ENCODE measurements around the gene SCMH1.

- TF ChIP-seq CTCF (IDR thresholded peaks at IDR 0.05; ENCODE audit: low read depth, low read length, poor library complexity, severe bottlenecking) (no peak), EZH2phosphoT487 (IDR thresholded peaks at IDR 0.05; ENCODE audit: borderline replicate concordance, low read length) (no peak)
These were observed 168.1 kb downstream of the SCMH1 start for GRCh38 chr1:41073971-41074370.
